GM20000 (cell line): ENCODE data around the gene TPRA1.
"Not testable (repeated sequence)": the region's sequence is repeated elsewhere in the genome, so short reads cannot be mapped to it uniquely, and the experiment has no call there.

Experiments
- DNase-seq: peaks from one replicate; pipeline ENCODE4 v3.0.0; 2012; ENCODE audit warnings: low spot score
- CTCF ChIP-seq: IDR thresholded peaks from 2 replicates; pipeline ENCODE4 v1.5.1; 2012; ENCODE audit warnings: mild to moderate bottlenecking, control low read depth; ENCODE audit errors: extremely low read depth, missing control alignments

Gene TPRA1

GRCh38 chr3:127607675-127608361, 17.3 kb upstream of the TPRA1 start:
- no peak for DNase-seq
- TF ChIP-seq CTCF: no peak

- DNase-seq: no peak
- TF ChIP-seq CTCF: no peak
Measured at GRCh38 chr3:127606981-127607595, 16.6 kb upstream of the TPRA1 start.

- no peak for TF ChIP-seq CTCF
Measured at GRCh38 chr3:127606086-127606805, 15.7 kb upstream of the TPRA1 start.

GRCh38 chr3:127605547-127605946, 15.0 kb upstream of the TPRA1 start:
- DNase-seq: not testable (repeated sequence)

More at GRCh38 chr3:127606086-127606805, 15.7 kb upstream of the TPRA1 start:
- DNase-seq: no peak

- no peak for DNase-seq
- TF ChIP-seq CTCF: no peak
Measured at GRCh38 chr3:127604546-127605165, 14.1 kb upstream of the TPRA1 start.

- TF ChIP-seq CTCF: no peak
- peak; percentile 46 for DNase-seq
Measured at GRCh38 chr3:127604035-127604434, 13.5 kb upstream of the TPRA1 start.

- no peak for TF ChIP-seq CTCF
- DNase-seq: no peak
Measured at GRCh38 chr3:127600749-127601456, 10.4 kb upstream of the TPRA1 start.
